HepG2 (cell line): ENCODE data around the gene ANKMY2. TPM values are rescaled to one million over a fixed set of nuclear protein-coding genes. Genes with fewer than 3 reads are reported as not detected.

Experiments
- AKAP8 ChIP-seq: sonication (generic); formaldehyde crosslinking; IDR thresholded peaks from 2 replicates; pipeline ENCODE4 v1.5.1; 2020; ENCODE audit warnings: mild to moderate bottlenecking, missing genetic modification reagents
- ATF3 ChIP-seq: sonication (generic); formaldehyde crosslinking; IDR thresholded peaks from 2 replicates; pipeline ENCODE4 v1.4.0; 2020; ENCODE audit warnings: missing genetic modification reagents
- SNAPC4 ChIP-seq: sonication (generic); formaldehyde crosslinking; IDR thresholded peaks from 2 replicates; pipeline ENCODE4 v1.4.0; 2020; ENCODE audit warnings: mild to moderate bottlenecking, missing genetic modification reagents
- STAG1 ChIP-seq: sonication (generic); formaldehyde crosslinking; IDR thresholded peaks from 2 replicates; pipeline ENCODE4 v1.4.0; 2020; ENCODE audit warnings: missing genetic modification reagents
- U2AF1 ChIP-seq: fragments of 200-400 bp; formaldehyde crosslinking; optimal IDR thresholded peaks from 2 replicates; pipeline ENCODE3; 2017; ENCODE audit warnings: mild to moderate bottlenecking, low read depth, low read length
- ZNF142 ChIP-seq: sonication (generic); formaldehyde crosslinking; IDR thresholded peaks from 2 replicates; pipeline ENCODE4 v1.4.0; 2020; ENCODE audit warnings: missing genetic modification reagents
- ZNF503 ChIP-seq: sonication (generic); formaldehyde crosslinking; IDR thresholded peaks from 2 replicates; pipeline ENCODE4 v1.4.0; 2020; ENCODE audit warnings: missing genetic modification reagents
- ZNF598 ChIP-seq: sonication (generic); formaldehyde crosslinking; IDR thresholded peaks from 2 replicates; pipeline ENCODE4 v1.5.1; 2020; ENCODE audit warnings: mild to moderate bottlenecking, missing genetic modification reagents, borderline replicate concordance
- polyA plus RNA-seq, 8 experiments: library from polyadenylated mRNA; depleted of rRNA in 3 of 8; stranded (reverse) in 7 of 8; unstranded in 1 of 8; fragments of >200 nt; fragmentation: Illumina TruSeq in 4 of 8; extraction: Trizol in 4 of 8; gene quantifications; 2 replicates each; pipeline versions ENCODE4 v1.2.1 to v1.2.3, GENCODE V29; 2011 to 2016; ENCODE audit warnings: low read depth in 4 of 8, missing spikeins in 1 of 8, mixed read lengths in 1 of 8; ENCODE audit not compliant: insufficient read depth in 1 of 8
- total RNA-seq, 5 experiments: library from RNA; depleted of rRNA; stranded (reverse); fragments of >200 nt; fragmentation: Illumina TruSeq; extraction: Trizol; gene quantifications; 2 replicates each; pipeline ENCODE4 v1.2.3, GENCODE V29; 2016; ENCODE audit warnings: low read depth in 1 of 5

The ANKMY2 gene
- total and polyA plus RNA-seq, 2 of the 13 experiments (the other 11 are each of a cell fraction or from before 2014, with no cell fraction given): 12.2 to 21.6 TPM

GRCh38 chr7:16670021-16670420 is 24.5 kb upstream of the ANKMY2 start (continued):
- TF ChIP-seq SNAPC4 (no peak), STAG1 (CRISPR knock-in tag) (no peak), ATF3 (CRISPR knock-in tag) (no peak), U2AF1 (no peak), ZNF142 (CRISPR knock-in tag) (no peak), ZNF503 (CRISPR knock-in tag) (no peak), ZNF598 (no peak), AKAP8 (no peak)
